A673 (cell line): ENCODE data around the gene ATP6V0E1.

Experiments
- EZH2 ChIP-seq: fragments of 200-600 bp; sonication (generic); IDR thresholded peaks from 2 replicates; pipeline ENCODE4 v1.6.1; 2017; ENCODE audit warnings: borderline replicate concordance, low read depth, mild to moderate bottlenecking, mixed read lengths, antibody characterized with exemption, low read length; ENCODE audit not compliant: poor library complexity, severe bottlenecking
- TF ChIP-seq, protein P1 (sequence below): fragments of 300-800, 200-600 bp; sonication (generic); conservative IDR thresholded peaks from 2 replicates; pipeline ENCODE4 v1.5.1; 2017; ENCODE audit warnings: low read depth, mild to moderate bottlenecking, antibody characterized with exemption, low read length, moderate library complexity, mixed read lengths

DNA sequence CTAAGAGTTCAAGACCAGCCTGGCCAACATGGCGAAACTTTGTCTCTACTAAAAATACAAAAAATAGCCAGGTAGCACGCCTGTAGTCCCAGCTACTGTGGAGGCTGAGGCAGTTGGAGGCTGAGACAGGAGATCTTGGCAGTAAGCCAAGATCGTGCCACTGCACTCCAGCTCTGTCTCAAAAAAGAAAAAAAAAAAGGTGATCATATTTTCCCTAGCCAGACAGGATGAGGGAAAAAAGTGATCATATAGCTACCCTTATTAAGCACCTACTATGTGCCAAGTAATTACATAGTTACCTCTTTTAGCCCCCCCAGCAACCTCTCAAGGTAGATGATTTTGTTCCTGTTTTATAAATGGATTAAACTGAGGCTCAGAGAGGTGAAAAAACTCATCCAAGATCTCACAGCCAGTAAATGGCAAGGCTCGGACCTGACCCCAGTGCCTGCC, 42.5 kb upstream of the ATP6V0E1 start:
- TF ChIP-seq, protein P1, sequence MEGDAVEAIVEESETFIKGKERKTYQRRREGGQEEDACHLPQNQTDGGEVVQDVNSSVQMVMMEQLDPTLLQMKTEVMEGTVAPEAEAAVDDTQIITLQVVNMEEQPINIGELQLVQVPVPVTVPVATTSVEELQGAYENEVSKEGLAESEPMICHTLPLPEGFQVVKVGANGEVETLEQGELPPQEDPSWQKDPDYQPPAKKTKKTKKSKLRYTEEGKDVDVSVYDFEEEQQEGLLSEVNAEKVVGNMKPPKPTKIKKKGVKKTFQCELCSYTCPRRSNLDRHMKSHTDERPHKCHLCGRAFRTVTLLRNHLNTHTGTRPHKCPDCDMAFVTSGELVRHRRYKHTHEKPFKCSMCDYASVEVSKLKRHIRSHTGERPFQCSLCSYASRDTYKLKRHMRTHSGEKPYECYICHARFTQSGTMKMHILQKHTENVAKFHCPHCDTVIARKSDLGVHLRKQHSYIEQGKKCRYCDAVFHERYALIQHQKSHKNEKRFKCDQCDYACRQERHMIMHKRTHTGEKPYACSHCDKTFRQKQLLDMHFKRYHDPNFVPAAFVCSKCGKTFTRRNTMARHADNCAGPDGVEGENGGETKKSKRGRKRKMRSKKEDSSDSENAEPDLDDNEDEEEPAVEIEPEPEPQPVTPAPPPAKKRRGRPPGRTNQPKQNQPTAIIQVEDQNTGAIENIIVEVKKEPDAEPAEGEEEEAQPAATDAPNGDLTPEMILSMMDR, result no peak
- TF ChIP-seq EZH2, result no peak
